Measurements from ENCODE around the gene EIF4B.

The EIF4B gene

DNA sequence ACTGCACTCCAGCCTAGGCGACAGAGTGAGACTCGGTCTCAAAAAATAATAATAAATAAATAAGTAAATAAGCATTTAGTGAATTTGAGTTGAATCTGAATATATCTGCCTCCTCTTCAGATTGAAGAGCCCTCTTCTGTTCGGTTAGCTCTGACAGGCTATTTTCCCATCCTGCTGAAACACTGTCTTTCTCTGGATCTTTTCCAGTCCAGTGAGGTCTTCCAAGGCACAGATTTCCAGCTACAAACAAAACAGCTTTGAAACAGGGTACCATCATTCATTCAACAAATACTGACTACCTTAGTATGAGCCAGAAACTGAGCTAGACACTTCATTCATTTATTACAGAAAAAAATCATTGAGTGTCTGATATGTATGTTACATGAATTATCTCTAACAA is 80.1 kb downstream of the EIF4B start:
- H3K4me3 ChIP-seq (ENCODE audit: insufficient read length, low read depth): no peak overlapping the region
- H3K4me1 ChIP-seq (ENCODE audit: insufficient read depth, insufficient read length): no peaks in the 10 kb centered on the region
- peaks cover under 1% of the 10 kb centered on the region for H3K27me3 ChIP-seq (ENCODE audit: insufficient read depth, insufficient read length)
- H3K9me3 ChIP-seq (ENCODE audit: insufficient read depth, low read length): peaks cover 14% of the 10 kb centered on the region
- no peaks in the 10 kb centered on the region for H3K36me3 ChIP-seq (ENCODE audit: insufficient read depth, insufficient read length, low read length)
- H3K9ac ChIP-seq (ENCODE audit: insufficient read length, low read depth): no peak overlapping the region
- TF ChIP-seq ZNF274 (IDR thresholded peaks at IDR 0.05; ENCODE audit: low read depth, low read length) (no peak), SUZ12 (IDR thresholded peaks at IDR 0.05; ENCODE audit: extremely low read depth, insufficient read depth, insufficient read length) (no peak), YY1 (IDR thresholded peaks at IDR 0.05; ENCODE audit: insufficient read depth, insufficient read length) (no peak)
- DNase-seq (ENCODE audit: low read depth, low spot score): no peak

DNA sequence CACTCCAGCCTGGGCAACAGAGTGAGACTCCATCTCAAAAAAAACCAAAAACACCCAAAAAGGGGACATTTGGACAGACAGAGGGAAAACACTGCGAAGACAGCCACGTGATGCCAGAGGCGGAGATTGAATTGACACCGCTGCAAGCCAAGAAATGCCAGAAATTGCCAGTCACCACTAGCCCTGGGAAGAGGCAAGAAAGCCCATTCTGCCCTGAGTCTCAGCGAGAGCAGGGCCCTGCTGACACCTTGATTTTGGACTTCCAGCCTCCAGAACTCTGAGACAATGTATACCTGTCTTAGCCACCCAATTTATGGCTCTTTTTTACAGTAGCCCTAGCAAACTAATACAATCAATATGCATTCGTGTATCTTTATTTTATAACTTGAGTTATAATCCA is 83.8 kb downstream of the EIF4B start:
- Histone ChIP-seq H3K36me3 (ENCODE audit: insufficient read depth, insufficient read length, low read length) (no peaks in the 10 kb centered on the region), H3K4me3 (ENCODE audit: insufficient read length, low read depth) (no peak overlapping the region), H3K9me3 (ENCODE audit: insufficient read depth, low read length) (peaks cover 3% of the 10 kb centered on the region; the same call in 1 of the 2 replicates), H3K9ac (ENCODE audit: insufficient read length, low read depth) (no peak overlapping the region), H3K4me1 (ENCODE audit: insufficient read depth, insufficient read length) (peaks cover 6% of the 10 kb centered on the region), H3K27me3 (ENCODE audit: insufficient read depth, insufficient read length) (no peaks in the 10 kb centered on the region)
- TF ChIP-seq ZNF274 (IDR thresholded peaks at IDR 0.05; ENCODE audit: low read depth, low read length): no peak
- no peak for TF ChIP-seq SUZ12 (IDR thresholded peaks at IDR 0.05; ENCODE audit: extremely low read depth, insufficient read depth, insufficient read length)
- TF ChIP-seq YY1 (IDR thresholded peaks at IDR 0.05; ENCODE audit: insufficient read depth, insufficient read length): no peak
- no peak for DNase-seq (ENCODE audit: low read depth, low spot score)

GRCh38 chr12:53090554-53090953 is 84.3 kb downstream of the EIF4B start:
- no peak overlapping the region for H3K9ac ChIP-seq (ENCODE audit: insufficient read length, low read depth)
- H3K36me3 ChIP-seq (ENCODE audit: insufficient read depth, insufficient read length, low read length): no peaks in the 10 kb centered on the region
- DNase-seq (ENCODE audit: low read depth, low spot score): no peak
- no peaks in the 10 kb centered on the region for H3K27me3 ChIP-seq (ENCODE audit: insufficient read depth, insufficient read length)
- no peaks in the 10 kb centered on the region for H3K9me3 ChIP-seq (ENCODE audit: insufficient read depth, low read length)
- H3K4me3 ChIP-seq (ENCODE audit: insufficient read length, low read depth): no peak overlapping the region
- no peak for TF ChIP-seq YY1 (IDR thresholded peaks at IDR 0.05; ENCODE audit: insufficient read depth, insufficient read length)
- no peak for TF ChIP-seq SUZ12 (IDR thresholded peaks at IDR 0.05; ENCODE audit: extremely low read depth, insufficient read depth, insufficient read length)
- no peak for TF ChIP-seq ZNF274 (IDR thresholded peaks at IDR 0.05; ENCODE audit: low read depth, low read length)
- peaks cover 6% of the 10 kb centered on the region for H3K4me1 ChIP-seq (ENCODE audit: insufficient read depth, insufficient read length)

DNA sequence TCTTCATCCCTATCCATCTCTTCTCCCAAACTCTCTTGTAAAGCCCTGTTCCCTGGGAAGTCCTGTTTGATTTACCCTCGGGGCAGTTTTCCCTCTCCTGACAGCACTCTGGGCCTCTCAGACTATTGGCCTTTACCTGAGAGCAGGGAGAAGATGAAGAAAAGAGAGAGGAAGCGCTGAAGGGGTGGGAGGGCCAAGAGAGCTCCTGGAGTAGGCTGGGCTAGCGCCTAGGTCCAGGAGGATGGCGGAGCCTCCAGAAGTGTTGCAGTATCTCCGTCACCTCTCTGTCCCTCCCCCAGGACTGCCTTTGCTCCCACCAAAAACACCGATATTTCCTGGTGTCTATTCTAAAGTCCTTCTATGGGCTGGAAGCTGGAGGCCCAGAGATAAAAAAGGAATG is 85.5 kb downstream of the EIF4B start:
- peaks cover 7% of the 10 kb centered on the region for H3K27me3 ChIP-seq (ENCODE audit: insufficient read depth, insufficient read length)
- H3K36me3 ChIP-seq (ENCODE audit: insufficient read depth, insufficient read length, low read length): no peaks in the 10 kb centered on the region
- DNase-seq (ENCODE audit: low read depth, low spot score): no peak
- no peak overlapping the region for H3K4me3 ChIP-seq (ENCODE audit: insufficient read length, low read depth)
- TF ChIP-seq SUZ12 (IDR thresholded peaks at IDR 0.05; ENCODE audit: extremely low read depth, insufficient read depth, insufficient read length) (no peak), ZNF274 (IDR thresholded peaks at IDR 0.05; ENCODE audit: low read depth, low read length) (no peak), YY1 (IDR thresholded peaks at IDR 0.05; ENCODE audit: insufficient read depth, insufficient read length) (no peak)
- H3K9me3 ChIP-seq (ENCODE audit: insufficient read depth, low read length): no peaks in the 10 kb centered on the region
- H3K9ac ChIP-seq (ENCODE audit: insufficient read length, low read depth): no peak overlapping the region
- H3K4me1 ChIP-seq (ENCODE audit: insufficient read depth, insufficient read length): peaks cover 10% of the 10 kb centered on the region

All from NT2/D1 (cell line).